ENCODE measurements around the gene PRDX6. TPM values are rescaled to one million over a fixed set of nuclear protein-coding genes. Genes with fewer than 3 reads are reported as not detected.
"Not testable (repeated sequence)": the region's sequence is repeated elsewhere in the genome, so short reads cannot be mapped to it uniquely, and the experiment has no call there.

The PRDX6 gene
- total and polyA plus RNA-seq, 5 donors: 638 to 760 (median 688) TPM

DNA sequence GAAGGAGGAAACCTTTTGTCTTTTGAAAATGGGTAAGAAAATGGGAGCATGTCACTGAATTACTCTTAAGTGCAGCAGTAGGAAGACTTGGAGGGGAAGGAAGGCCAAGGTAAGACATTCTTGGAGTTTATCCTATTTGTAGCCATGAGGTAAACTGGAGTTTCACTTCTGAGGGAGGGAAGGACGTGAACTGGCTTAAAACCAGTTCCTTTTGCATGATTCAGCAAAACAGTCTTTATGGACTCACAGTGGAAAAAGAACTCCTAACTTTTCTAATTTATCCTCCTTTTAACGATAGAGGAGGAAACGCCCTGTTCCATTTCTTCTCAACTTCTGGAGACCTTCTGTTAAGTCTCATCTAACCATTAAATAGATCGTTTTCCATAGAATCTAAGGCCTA, 2.5 kb downstream of the PRDX6 start:
- DNase-seq (no peak), ATAC-seq (no peak)
- Histone ChIP-seq H3K4me3 (ENCODE audit: low read length) (peak overlapping the region; percentile 78), H3K27ac (ENCODE audit: low read length) (peak overlapping the region; percentile 38), H3K9me3 (ENCODE audit: control insufficient read depth, low read length) (no peaks in the 10 kb centered on the region), H3K27me3 (ENCODE audit: control insufficient read depth, insufficient read depth) (no peaks in the 10 kb centered on the region), H3K4me1 (ENCODE audit: control insufficient read depth, insufficient read depth, low read length) (peaks cover 4% of the 10 kb centered on the region)
- 59% methylated on average over 4 of the region's 4 CpGs for WGBS
- intact Hi-C loops (cut with DNase I): loop anchor here in 2 of 4 donors (5.0 to 10.0 kb wide), 2 partner anchors 47 to 235 kb away; partner anchors contain the start of gene KLHL20 (in 1 of the 2)

DNA sequence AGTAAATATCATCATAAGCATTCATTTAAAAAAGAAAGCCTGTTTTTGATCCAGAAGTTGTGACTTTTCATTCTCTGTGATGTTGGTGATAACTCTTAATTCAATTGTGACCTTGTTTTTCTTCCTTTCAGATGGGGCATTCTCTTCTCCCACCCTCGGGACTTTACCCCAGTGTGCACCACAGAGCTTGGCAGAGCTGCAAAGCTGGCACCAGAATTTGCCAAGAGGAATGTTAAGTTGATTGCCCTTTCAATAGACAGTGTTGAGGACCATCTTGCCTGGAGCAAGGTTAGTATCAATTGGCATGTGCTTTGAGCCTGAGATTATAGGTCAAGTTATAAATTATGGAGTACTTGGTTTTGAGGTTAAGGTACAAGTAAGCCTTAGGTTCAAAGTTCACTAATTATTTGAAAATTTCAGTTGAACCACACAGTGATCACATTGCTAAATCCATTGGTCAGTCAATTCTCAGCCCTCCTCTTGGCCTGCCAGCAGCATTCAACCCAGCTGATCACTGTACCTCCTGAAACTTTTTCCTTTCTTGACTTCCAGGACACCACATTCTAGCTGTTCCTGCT, 4.1 kb downstream of the PRDX6 start:
- Histone ChIP-seq H3K27me3 (ENCODE audit: control insufficient read depth, insufficient read depth) (no peaks in the 10 kb centered on the region), H3K4me1 (ENCODE audit: control insufficient read depth, insufficient read depth, low read length) (peaks cover 4% of the 10 kb centered on the region), H3K4me3 (ENCODE audit: low read length) (no peak overlapping the region), H3K9me3 (ENCODE audit: control insufficient read depth, low read length) (no peaks in the 10 kb centered on the region), H3K27ac (ENCODE audit: low read length) (peak overlapping the region; percentile 15)
- intact Hi-C loops (cut with DNase I): no loop called here
- DNase-seq: peak in 2 of 3 donors; percentile 40 to 50
- no peak for ATAC-seq
- 65% methylated on average over 1 of the region's 1 CpG for WGBS

DNA sequence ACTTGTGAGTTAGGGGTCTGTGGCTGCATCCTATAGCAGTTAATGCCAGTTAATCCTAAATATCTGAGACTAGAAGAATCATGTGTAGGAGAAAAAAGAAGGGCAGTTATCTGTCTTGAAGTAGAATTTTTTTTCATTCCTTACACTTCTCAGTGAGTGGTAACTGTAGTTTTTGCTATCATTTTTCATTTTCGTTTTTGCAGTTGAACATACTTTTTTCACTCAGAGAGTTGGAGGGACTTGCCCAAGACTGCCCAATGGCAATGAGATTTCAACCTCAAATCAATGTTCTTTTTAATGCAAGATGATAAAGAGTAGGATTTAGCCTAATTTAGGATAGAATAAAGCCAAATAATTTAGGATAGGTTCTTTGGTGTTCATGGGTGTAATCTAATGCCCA, 5.5 kb downstream of the PRDX6 start:
- Histone ChIP-seq H3K4me3 (ENCODE audit: low read length) (no peak overlapping the region), H3K9me3 (ENCODE audit: control insufficient read depth, low read length) (no peaks in the 10 kb centered on the region), H3K27ac (ENCODE audit: low read length) (no peak overlapping the region), H3K27me3 (ENCODE audit: control insufficient read depth, insufficient read depth) (no peaks in the 10 kb centered on the region), H3K4me1 (ENCODE audit: control insufficient read depth, insufficient read depth, low read length) (peaks cover 4% of the 10 kb centered on the region)
- intact Hi-C loops (cut with DNase I): no loop called here
- 85% methylated on average over 1 of the region's 1 CpG for WGBS
- no peak for ATAC-seq
- no peak for DNase-seq

DNA sequence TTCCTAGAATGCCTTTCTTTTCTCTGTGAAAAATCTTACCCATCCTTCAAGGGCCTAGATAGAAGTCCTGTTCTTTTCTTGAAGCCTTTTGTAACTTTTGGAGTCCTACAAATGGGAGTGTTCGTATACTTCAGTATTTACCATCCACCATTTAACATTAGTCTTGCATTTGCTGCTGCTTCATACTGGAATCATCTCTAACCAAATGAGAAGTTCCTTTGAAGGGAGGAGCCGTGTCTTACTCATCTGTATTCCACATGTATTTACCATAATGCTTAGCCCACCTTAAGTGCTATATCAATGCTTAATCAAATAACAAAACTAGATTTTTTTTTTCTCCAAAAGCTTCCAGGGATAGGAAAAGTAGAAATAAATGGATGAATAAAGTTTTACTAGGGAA, 7.1 kb downstream of the PRDX6 start:
- H3K9me3 ChIP-seq (ENCODE audit: control insufficient read depth, low read length): no peaks in the 10 kb centered on the region
- no peak for ATAC-seq
- 94% methylated on average over 2 of the region's 2 CpGs for WGBS
- H3K27me3 ChIP-seq (ENCODE audit: control insufficient read depth, insufficient read depth): no peaks in the 10 kb centered on the region
- H3K4me3 ChIP-seq (ENCODE audit: low read length): no peak overlapping the region
- peaks cover 4% of the 10 kb centered on the region for H3K4me1 ChIP-seq (ENCODE audit: control insufficient read depth, insufficient read depth, low read length)
- no peak for DNase-seq
- intact Hi-C loops (cut with DNase I): no loop called here
- H3K27ac ChIP-seq (ENCODE audit: low read length): no peak overlapping the region

DNA sequence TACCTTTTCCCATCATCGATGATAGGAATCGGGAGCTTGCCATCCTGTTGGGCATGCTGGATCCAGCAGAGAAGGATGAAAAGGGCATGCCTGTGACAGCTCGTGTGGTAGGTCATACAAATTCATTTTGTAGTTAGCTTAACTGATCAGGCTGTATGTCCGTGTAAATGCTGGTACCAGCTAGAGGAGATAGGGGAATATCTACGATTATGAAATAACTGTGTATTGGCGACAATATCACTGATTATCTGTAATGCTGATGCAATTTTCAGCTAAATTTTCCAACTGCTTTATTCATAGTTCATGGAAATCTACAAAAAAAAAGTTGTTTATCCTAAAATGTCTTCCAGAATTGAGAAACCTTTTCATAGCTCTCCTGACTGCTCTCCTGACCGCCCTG, 8.3 kb downstream of the PRDX6 start:
- H3K4me1 ChIP-seq (ENCODE audit: control insufficient read depth, insufficient read depth, low read length): peaks cover 4% of the 10 kb centered on the region
- 91% methylated on average over 7 of the region's 7 CpGs for WGBS
- no peak overlapping the region for H3K27ac ChIP-seq (ENCODE audit: low read length)
- ATAC-seq: no peak
- H3K4me3 ChIP-seq (ENCODE audit: low read length): no peak overlapping the region
- H3K27me3 ChIP-seq (ENCODE audit: control insufficient read depth, insufficient read depth): no peaks in the 10 kb centered on the region
- no peak for DNase-seq
- intact Hi-C loops (cut with DNase I): no loop called here
- H3K9me3 ChIP-seq (ENCODE audit: control insufficient read depth, low read length): no peaks in the 10 kb centered on the region

DNA sequence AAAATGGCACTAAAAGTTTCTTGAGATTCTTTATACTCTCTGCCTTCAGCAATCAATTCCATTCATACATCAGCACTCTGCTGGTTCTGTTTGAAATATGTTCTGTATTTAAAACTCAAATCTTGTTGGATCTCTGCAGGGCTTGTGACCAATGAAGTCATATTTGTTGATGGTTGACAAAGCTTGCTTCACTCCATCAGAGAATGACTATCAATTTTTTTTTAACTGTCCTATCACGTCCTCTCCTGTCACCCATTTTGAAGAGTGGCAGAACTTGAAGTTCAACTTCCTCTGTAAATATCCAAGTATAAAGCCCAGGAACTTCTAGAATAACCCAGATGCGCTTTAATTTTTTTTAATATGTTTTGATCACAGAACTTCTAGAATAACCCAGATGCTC, 10.9 kb downstream of the PRDX6 start:
- H3K9me3 ChIP-seq (ENCODE audit: control insufficient read depth, low read length): no peaks in the 10 kb centered on the region
- intact Hi-C loops (cut with DNase I): no loop called here
- no peaks in the 10 kb centered on the region for H3K27me3 ChIP-seq (ENCODE audit: control insufficient read depth, insufficient read depth)
- H3K27ac ChIP-seq (ENCODE audit: low read length): no peak overlapping the region
- WGBS: 84% methylated on average over 2 of the region's 2 CpGs
- no peaks in the 10 kb centered on the region for H3K4me1 ChIP-seq (ENCODE audit: control insufficient read depth, insufficient read depth, low read length)
- no peak overlapping the region for H3K4me3 ChIP-seq (ENCODE audit: low read length)
- ATAC-seq: no peak
- DNase-seq: no peak

DNA sequence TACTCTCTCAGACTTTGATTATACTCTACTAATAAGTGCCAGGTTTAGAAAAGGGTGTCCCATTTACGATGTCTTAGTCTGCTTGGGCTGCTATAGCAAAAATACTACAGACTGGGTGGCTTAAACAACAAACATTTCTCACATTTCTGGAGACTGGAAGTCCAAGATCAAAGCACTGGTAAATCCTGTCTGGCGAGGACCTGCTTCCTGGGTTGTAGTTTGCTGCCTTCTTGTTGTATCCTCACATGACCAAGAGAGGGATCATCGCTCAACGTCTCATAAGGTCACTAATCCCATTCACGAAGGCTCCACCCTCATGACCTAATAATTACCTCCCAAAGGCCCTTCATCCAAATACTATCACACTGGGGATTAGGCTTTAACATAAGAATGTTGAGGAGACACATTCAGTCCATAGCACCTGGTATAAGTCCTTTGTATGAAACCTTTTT, 12.0 kb downstream of the PRDX6 start:
- Histone ChIP-seq H3K9me3 (ENCODE audit: control insufficient read depth, low read length) (no peaks in the 10 kb centered on the region), H3K27ac (ENCODE audit: low read length) (no peak overlapping the region), H3K4me1 (ENCODE audit: control insufficient read depth, insufficient read depth, low read length) (no peaks in the 10 kb centered on the region), H3K4me3 (ENCODE audit: low read length) (no peak overlapping the region), H3K27me3 (ENCODE audit: control insufficient read depth, insufficient read depth) (no peaks in the 10 kb centered on the region)
- peak in 1 of 2 donors; percentile 35 for ATAC-seq
- 83% methylated on average over 5 of the region's 5 CpGs for WGBS
- DNase-seq: no peak
- intact Hi-C loops (cut with DNase I): no loop called here

DNA sequence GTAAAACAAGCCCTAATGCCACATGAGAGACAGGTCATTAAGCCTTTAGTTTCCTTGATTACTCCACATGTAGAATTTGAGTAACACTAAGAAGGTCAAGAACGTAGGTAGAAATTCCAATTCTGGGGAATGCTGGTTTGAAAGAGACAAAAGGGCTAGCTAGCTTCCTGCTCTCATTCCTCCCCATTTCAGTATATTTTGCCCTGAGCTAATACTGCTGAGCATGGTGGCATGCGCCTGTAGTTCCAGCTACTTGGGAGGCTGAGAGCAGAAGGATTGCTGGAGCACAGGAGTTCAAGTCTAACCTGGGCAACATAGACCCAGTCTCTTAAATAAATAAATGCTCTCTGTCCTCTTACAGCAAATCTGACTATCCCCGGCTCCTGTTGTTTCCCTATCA, 12.8 kb downstream of the PRDX6 start:
- no peak overlapping the region for H3K4me3 ChIP-seq (ENCODE audit: low read length)
- whole genome bisulfite sequencing: 94% methylated on average over 3 of the region's 3 CpGs
- intact Hi-C loops (cut with DNase I): no loop called here
- ATAC-seq (no peak), DNase-seq (no peak)
- no peaks in the 10 kb centered on the region for H3K9me3 ChIP-seq (ENCODE audit: control insufficient read depth, low read length)
- H3K27me3 ChIP-seq (ENCODE audit: control insufficient read depth, insufficient read depth): no peaks in the 10 kb centered on the region
- no peak overlapping the region for H3K27ac ChIP-seq (ENCODE audit: low read length)
- no peaks in the 10 kb centered on the region for H3K4me1 ChIP-seq (ENCODE audit: control insufficient read depth, insufficient read depth, low read length)

DNA sequence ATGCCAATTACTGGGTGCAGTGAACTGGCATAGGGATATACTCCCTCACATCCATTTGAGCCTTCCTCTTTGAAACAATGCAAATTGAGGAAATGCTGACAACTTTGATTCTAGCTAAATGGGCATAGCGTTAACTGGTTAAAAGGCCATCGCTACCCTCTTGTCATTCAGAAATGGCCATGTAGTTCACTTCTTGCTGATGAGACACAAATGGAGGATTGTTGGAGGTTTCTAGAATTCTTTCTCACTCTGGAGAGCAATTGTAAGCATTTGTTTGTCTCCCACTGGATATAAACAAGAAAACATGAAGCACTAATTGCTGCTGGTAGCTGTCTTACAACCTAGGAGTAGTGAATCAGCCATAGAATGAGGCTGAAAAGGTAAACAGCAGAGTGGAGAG, 14.4 kb downstream of the PRDX6 start:
- H3K9me3 ChIP-seq (ENCODE audit: control insufficient read depth, low read length): no peaks in the 10 kb centered on the region
- H3K4me3 ChIP-seq (ENCODE audit: low read length): no peak overlapping the region
- H3K27me3 ChIP-seq (ENCODE audit: control insufficient read depth, insufficient read depth): no peaks in the 10 kb centered on the region
- no peak overlapping the region for H3K27ac ChIP-seq (ENCODE audit: low read length)
- intact Hi-C loops (cut with DNase I): no loop called here
- H3K4me1 ChIP-seq (ENCODE audit: control insufficient read depth, insufficient read depth, low read length): no peaks in the 10 kb centered on the region
- DNase-seq (no peak), ATAC-seq (no peak)
- 95% methylated on average over 2 of the region's 2 CpGs for whole genome bisulfite sequencing

DNA sequence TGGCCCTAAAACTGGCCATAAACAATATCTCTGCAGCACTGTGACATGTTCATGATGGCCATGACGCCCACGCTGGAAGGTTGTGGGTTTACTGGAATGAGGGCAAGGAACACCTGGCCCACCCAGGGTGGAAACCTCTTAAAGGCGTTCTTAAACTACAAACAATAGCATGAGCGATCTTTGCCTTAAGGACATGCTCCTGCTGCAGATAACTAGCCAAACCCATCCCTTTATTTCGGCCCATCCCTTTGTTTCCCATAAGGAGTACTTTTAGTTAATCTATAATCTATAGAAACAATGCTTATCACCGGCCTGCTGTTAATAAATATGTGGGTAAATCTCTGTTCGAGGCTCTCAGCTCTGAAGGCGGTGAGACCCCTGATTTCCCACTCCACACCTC, 16.0 kb downstream of the PRDX6 start:
- 96% methylated on average over 8 of the region's 8 CpGs for WGBS
- intact Hi-C loops (cut with DNase I); H3K9me3 ChIP-seq (ENCODE audit: control insufficient read depth, low read length); H3K27ac ChIP-seq (ENCODE audit: low read length); DNase-seq; ATAC-seq; H3K4me3 ChIP-seq (ENCODE audit: low read length); H3K4me1 ChIP-seq (ENCODE audit: control insufficient read depth, insufficient read depth, low read length); H3K27me3 ChIP-seq (ENCODE audit: control insufficient read depth, insufficient read depth): not testable (repeated sequence)

DNA sequence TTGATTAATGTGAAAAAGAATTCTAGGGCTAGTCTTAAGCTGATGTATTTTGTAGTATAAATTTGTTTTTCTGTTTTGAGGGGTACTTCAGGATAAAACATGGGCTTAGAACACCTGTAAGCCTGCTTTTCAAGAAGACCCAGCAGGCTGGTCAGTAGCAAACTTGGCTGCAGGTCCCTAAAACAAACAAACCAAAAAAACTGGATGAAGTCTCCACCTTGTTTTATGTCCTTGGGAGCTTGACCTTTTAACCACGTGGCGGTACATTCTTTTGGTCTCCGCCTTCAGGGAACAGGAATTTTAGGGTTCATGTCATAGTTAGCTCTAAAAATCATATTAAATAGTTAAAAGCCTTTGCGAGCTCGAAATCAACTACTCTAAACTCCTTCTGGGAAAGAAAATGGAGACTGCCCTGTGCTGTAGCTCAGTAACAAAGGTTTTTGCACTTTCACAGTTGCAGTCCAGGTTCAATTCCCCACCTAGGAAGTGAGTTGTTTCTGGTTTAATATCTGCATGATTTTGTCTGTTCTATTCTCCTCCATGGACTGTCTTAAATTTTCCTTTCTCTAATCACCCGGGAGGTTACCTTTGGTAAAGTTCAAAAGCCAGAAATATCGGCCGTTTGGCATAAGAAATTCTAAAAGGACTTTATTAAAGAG, 18.6 kb downstream of the PRDX6 start:
- H3K27ac ChIP-seq (ENCODE audit: low read length): no peak overlapping the region
- no peaks in the 10 kb centered on the region for H3K4me1 ChIP-seq (ENCODE audit: control insufficient read depth, insufficient read depth, low read length)
- H3K9me3 ChIP-seq (ENCODE audit: control insufficient read depth, low read length): no peaks in the 10 kb centered on the region
- H3K27me3 ChIP-seq (ENCODE audit: control insufficient read depth, insufficient read depth): no peaks in the 10 kb centered on the region
- 77% methylated on average over 8 of the region's 8 CpGs for WGBS
- H3K4me3 ChIP-seq (ENCODE audit: low read length): no peak overlapping the region
- ATAC-seq: no peak
- no peak for DNase-seq
- intact Hi-C loops (cut with DNase I): no loop called here

Measured in right cardiac atrium (tissue), 5 donors.